ENCODE results near the gene PCK2.

GRCh38 chr14:24059841-24060388 lies 34.2 kb upstream of the PCK2 start:
- TF ChIP-seq POLR2AphosphoS5 (IDR thresholded peaks at IDR 0.05): no peak
- no peak for TF ChIP-seq CTCF (IDR thresholded peaks at IDR 0.05)
